H1 (cell line): Measurements from ENCODE around the gene ZRANB3. TPM values are rescaled to one million over a fixed set of nuclear protein-coding genes. Genes with fewer than 3 reads are reported as not detected.

Experiments used
- CHD7 ChIP-seq: fragments of 300-600 bp; sonication (generic); IDR thresholded peaks from 2 replicates; pipeline ENCODE4 v1.7.1; 2012; ENCODE audit warnings: low read length, moderate library complexity, mild to moderate bottlenecking, inconsistent platforms; ENCODE audit not compliant: insufficient replicate concordance
- GTF2F1 ChIP-seq: IDR thresholded peaks from 2 replicates; pipeline ENCODE4 v1.6.1; 2012; ENCODE audit warnings: low read depth, low read length, improper control_type of control experiment, borderline replicate concordance
- SRF ChIP-seq: IDR thresholded peaks from 2 replicates; pipeline ENCODE4 v1.6.1; 2011; ENCODE audit warnings: mild to moderate bottlenecking, low read depth, low read length, moderate library complexity
- polyA plus RNA-seq, 7 experiments: library from polyadenylated mRNA; depleted of rRNA in 3 of 7; stranded (reverse) in 5 of 7; unstranded in 2 of 7; fragments of >200 nt in 5 of 7; fragments of 200-250 nt in 2 of 7; gene quantifications; 1 replicate in 5 of 7; 2 replicates in 1 of 7; 4 replicates in 1 of 7; pipeline versions ENCODE4 v1.2.1 to v1.2.3, GENCODE V29; 2011 to 2013; ENCODE audit warnings: missing spikeins in 2 of 7, mixed read lengths in 2 of 7
- total RNA-seq: library from RNA; stranded (reverse); fragmentation: NEBNext Ultra II Directional; extraction: Animal tissue kit (Norgen Biotek cat#: 25700); gene quantifications from 2 replicates; pipeline ENCODE4 v1.2.1, GENCODE V29; 2021

The ZRANB3 gene
- total and polyA plus RNA-seq, 2 of the 8 experiments (the other 6 are each of a cell fraction or from before 2014, with no cell fraction given) = 4.5 to 19.3 TPM

DNA sequence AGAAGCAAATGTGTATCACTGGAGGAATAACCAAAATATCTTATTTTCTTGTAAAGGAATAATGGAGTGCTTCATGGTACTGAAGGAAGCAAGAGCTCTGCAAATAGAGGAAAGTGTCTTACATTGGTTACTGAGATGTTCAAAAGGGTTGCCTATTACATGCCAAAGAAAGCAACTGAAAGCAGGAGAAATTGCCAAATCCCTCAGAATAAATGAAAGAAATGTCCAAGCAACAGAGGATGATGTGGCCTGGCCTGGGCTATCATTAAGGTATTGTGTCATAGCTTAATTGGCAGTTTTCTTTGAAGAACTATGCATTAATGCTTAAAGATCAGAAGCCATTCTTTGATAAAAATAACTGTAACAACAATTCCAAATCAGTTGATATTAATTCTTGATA lies 305.2 kb downstream of the ZRANB3 start (continued):
- TF ChIP-seq CHD7 = no peak
- TF ChIP-seq GTF2F1 = no peak
- no peak for TF ChIP-seq SRF
